Sigmoid colon (tissue), 7 donors: ENCODE results near the gene HIVEP2. TPM values are rescaled to one million over a fixed set of nuclear protein-coding genes. Genes with fewer than 3 reads are reported as not detected.
A peak's percentile ranks its signal among the peaks of the same experiment; 100 is the strongest.

Experiments
- DNase-seq: peaks from one replicate; pipeline ENCODE4 v3.0.0-alpha.2; 2019
- H3K27ac ChIP-seq, 4 donors: fragments of 200-600 bp; sonication (generic); one replicate each; pipeline ENCODE4 v1.5.1; 2016 to 2019; ENCODE audit warnings: mild to moderate bottlenecking in 1 of 4
- H3K27me3 ChIP-seq, 3 donors: fragments of 200-600 bp; sonication (generic); one replicate each; pipeline ENCODE4 v1.5.1; 2019; ENCODE audit warnings: mild to moderate bottlenecking in 1 of 3
- H3K36me3 ChIP-seq, 4 donors: fragments of 200-600 bp; sonication (generic); one replicate each; pipeline ENCODE4 v1.5.1; 2016 to 2019
- H3K4me1 ChIP-seq, 4 donors: fragments of 200-600 bp; sonication (generic); one replicate each; pipeline ENCODE4 v1.5.1; 2017 to 2019
- H3K4me3 ChIP-seq, 4 donors: fragments of 200-600 bp; sonication (generic); one replicate each; pipeline ENCODE4 v1.5.1; 2017 to 2019; ENCODE audit warnings: mild to moderate bottlenecking in 2 of 4, moderate library complexity in 1 of 4
- H3K9me3 ChIP-seq, 4 donors: fragments of 200-600 bp in 3 of 4; sonication (generic) in 3 of 4; one replicate each; pipeline versions ENCODE4 v1.5.1 to v1.6.1; 2013 to 2019
- CTCF ChIP-seq, 4 experiments: fragments of 450-650 bp in 3 of 4; fragments of 200-600 bp in 1 of 4; IDR thresholded peaks; one replicate each; pipeline ENCODE4 v1.5.1; 2016 to 2019; ENCODE audit warnings: antibody characterized with exemption in 4 of 4, mild to moderate bottlenecking in 3 of 4, moderate library complexity in 2 of 4
- EP300 ChIP-seq, 4 donors: sonication (generic); formaldehyde crosslinking; IDR thresholded peaks; one replicate each; pipeline ENCODE4 v1.6.1; 2017; ENCODE audit warnings: antibody characterized with exemption in 4 of 4
- POLR2A ChIP-seq, 2 donors: fragments of 450-650 bp; IDR thresholded peaks; one replicate each; pipeline ENCODE4 v1.6.1; 2016; ENCODE audit warnings: antibody characterized with exemption in 2 of 2, mild to moderate bottlenecking in 2 of 2, moderate library complexity in 2 of 2
- POLR2AphosphoS5 ChIP-seq, 4 donors: sonication (generic); formaldehyde crosslinking; IDR thresholded peaks; one replicate each; pipeline ENCODE4 v1.6.1; 2017; ENCODE audit warnings: antibody characterized with exemption in 4 of 4
- WGBS, 2 donors: extraction: QIAGEN DNeasy Blood & Tissue Kit; methylation state at CpG; one replicate each; pipeline ENCODE4 v1.1.7; 2013; 5-methylcytosine and 5-hydroxymethylcytosine counted together
- intact Hi-C: fragments of 100-400 bp; cut with DNase I; formaldehyde crosslinking; loops from one replicate; pipeline ENCODE4 v1.15.1; 2023
- polyA plus RNA-seq, 3 donors: library from polyadenylated mRNA; stranded (reverse); fragments of 200-250 nt; gene quantifications; one replicate each; pipeline ENCODE4 v1.2.3, GENCODE V29; 2013
- total RNA-seq, 4 donors: library from RNA; depleted of rRNA; stranded (reverse); fragments of >200 nt; gene quantifications; one replicate each; pipeline ENCODE4 v1.1.0, GENCODE V29; 2016
- donor health status: healthy with polysubstance abuse.
- donor health status: Bipolar disorder and iron deficiency.
- donor health status: healthy.

Gene HIVEP2
- total and polyA plus RNA-seq, 7 donors, result 1.8 to 21.7 (median 11.5) TPM

- no peaks in the 10 kb centered on the region for H3K9me3 ChIP-seq
- no peak for DNase-seq
- H3K4me3 ChIP-seq, result no peak overlapping the region
- intact Hi-C loops, result no loop called here
- no peak overlapping the region for H3K27ac ChIP-seq
- TF ChIP-seq POLR2AphosphoS5 (IDR thresholded peaks at IDR 0.05) (no peak), CTCF (IDR thresholded peaks at IDR 0.05) (no peak), POLR2A (IDR thresholded peaks at IDR 0.05) (no peak), EP300 (IDR thresholded peaks at IDR 0.05) (no peak)
- peaks cover 0 to 37% (median 25%) of the 10 kb centered on the region in 4 donors for H3K4me1 ChIP-seq
- H3K36me3 ChIP-seq, result no peaks in the 10 kb centered on the region
- WGBS, 2 donors, result 88 to 93% methylated on average over 6 of the region's 6 CpGs
- no peaks in the 10 kb centered on the region for H3K27me3 ChIP-seq
Measured at GRCh38 chr6:142901611-142902010, 43.4 kb downstream of the HIVEP2 start.

- 72 to 80% methylated on average over 10 of the region's 10 CpGs for WGBS, 2 donors
Measured at GRCh38 chr6:142900227-142900971, 44.6 kb downstream of the HIVEP2 start.

GRCh38 chr6:142898927-142899895 is 45.8 kb downstream of the HIVEP2 start:
- no peaks in the 10 kb centered on the region for H3K9me3 ChIP-seq
- H3K36me3 ChIP-seq, result no peaks in the 10 kb centered on the region
- no peak for DNase-seq
- TF ChIP-seq EP300 (IDR thresholded peaks at IDR 0.05) (no peak), CTCF (IDR thresholded peaks at IDR 0.05) (no peak), POLR2A (IDR thresholded peaks at IDR 0.05) (no peak), POLR2AphosphoS5 (IDR thresholded peaks at IDR 0.05) (no peak)
- no peaks in the 10 kb centered on the region for H3K27me3 ChIP-seq
- H3K27ac ChIP-seq, result peak overlapping the region in 2 of 4 donors; percentile 63 to 71
- WGBS, 2 donors, result 81 to 91% methylated on average over 6 of the region's 6 CpGs
- intact Hi-C loops, result no loop called here
- peaks cover 0 to 44% (median 25%) of the 10 kb centered on the region in 4 donors for H3K4me1 ChIP-seq
- H3K4me3 ChIP-seq, result no peak overlapping the region

More at GRCh38 chr6:142900227-142900971, 44.6 kb downstream of the HIVEP2 start:
- DNase-seq, result no peak
- intact Hi-C loops, result no loop called here
- Histone ChIP-seq H3K36me3 (no peaks in the 10 kb centered on the region), H3K27ac (peak overlapping the region in 3 of 4 donors; percentile 27 to 71 (median 63)), H3K4me3 (peak overlapping the region in 2 of 4 donors; percentile 4 to 23), H3K27me3 (no peaks in the 10 kb centered on the region), H3K9me3 (no peaks in the 10 kb centered on the region), H3K4me1 (peaks cover 0 to 42% (median 25%) of the 10 kb centered on the region in 4 donors)
- TF ChIP-seq POLR2AphosphoS5 (IDR thresholded peaks at IDR 0.05) (peak in 1 of 4 donors; percentile 6), EP300 (IDR thresholded peaks at IDR 0.05) (no peak), CTCF (IDR thresholded peaks at IDR 0.05) (no peak)

DNA sequence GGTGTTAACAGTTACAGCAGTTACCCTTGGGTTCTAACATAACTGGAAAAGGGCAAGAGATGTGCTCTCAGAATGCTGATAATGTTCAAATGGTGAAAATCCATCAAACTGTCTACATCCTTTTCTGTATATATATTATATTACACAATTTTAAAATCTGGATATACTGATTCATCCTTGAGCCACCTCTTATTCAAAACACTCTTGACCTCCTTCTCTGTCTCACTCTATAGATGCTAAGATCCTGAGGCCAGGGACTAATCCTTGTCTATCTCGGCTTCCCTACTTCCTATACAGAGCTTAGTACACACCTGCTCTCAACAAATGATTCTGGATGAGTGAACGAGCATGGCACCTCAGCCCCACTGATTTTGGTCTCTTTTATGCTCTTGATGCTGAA is 47.3 kb downstream of the HIVEP2 start:
- Histone ChIP-seq H3K4me1 (peaks cover 0 to 36% (median 21%) of the 10 kb centered on the region in 4 donors), H3K36me3 (no peaks in the 10 kb centered on the region), H3K4me3 (no peak overlapping the region), H3K9me3 (no peaks in the 10 kb centered on the region), H3K27ac (no peak overlapping the region), H3K27me3 (no peaks in the 10 kb centered on the region)
- intact Hi-C loops, result no loop called here
- DNase-seq, result no peak
- WGBS, 2 donors, result 89 to 92% methylated on average over 2 of the region's 2 CpGs
- TF ChIP-seq POLR2A (IDR thresholded peaks at IDR 0.05), result no peak

GRCh38 chr6:142896732-142897131 is 48.2 kb downstream of the HIVEP2 start:
- H3K4me3 ChIP-seq, result no peak overlapping the region
- H3K4me1 ChIP-seq, result peaks cover 0 to 32% (median 17%) of the 10 kb centered on the region in 4 donors
- no peaks in the 10 kb centered on the region for H3K9me3 ChIP-seq
- H3K27me3 ChIP-seq, result no peaks in the 10 kb centered on the region
- DNase-seq, result no peak
- no peaks in the 10 kb centered on the region for H3K36me3 ChIP-seq
- TF ChIP-seq POLR2A (IDR thresholded peaks at IDR 0.05), result no peak
- TF ChIP-seq EP300 (IDR thresholded peaks at IDR 0.05), result no peak
- no peak for TF ChIP-seq POLR2AphosphoS5 (IDR thresholded peaks at IDR 0.05)
- no peak for TF ChIP-seq CTCF (IDR thresholded peaks at IDR 0.05)
- H3K27ac ChIP-seq, result no peak overlapping the region
- intact Hi-C loops, result no loop called here
